ENCODE measurements around the gene ULK1. TPM values are rescaled to one million over a fixed set of nuclear protein-coding genes. Genes with fewer than 3 reads are reported as not detected.
"Not testable (repeated sequence)": the region's sequence is repeated elsewhere in the genome, so short reads cannot be mapped to it uniquely, and the experiment has no call there.

The ULK1 gene
- total RNA-seq, 1 experiment from 2014 or later, result 34.2 TPM

GRCh38 chr12:131885076-131885475 is 9.3 kb upstream of the ULK1 start:
- POLR2A ChIA-PET, result not testable (repeated sequence)

GRCh38 chr12:131885543-131886057 is 8.8 kb upstream of the ULK1 start:
- H3K4me2 ChIP-seq (ENCODE audit: low read length), result no peak overlapping the region
- ATAC-seq (no peak), DNase-seq (ENCODE audit: low read depth, low spot score) (no peak)
- H3K27ac ChIP-seq (ENCODE audit: low read depth, low read length), result no peak overlapping the region
- peak; percentile 44; the same call in 1 of the 2 replicates for TF ChIP-seq CBX3 (IDR thresholded peaks at IDR 0.05; ENCODE audit: low read depth)
- no peak for TF ChIP-seq ZFX (IDR thresholded peaks at IDR 0.05)
- no peaks in the 10 kb centered on the region for H4K20me1 ChIP-seq (ENCODE audit: insufficient read depth)
- H3K9me2 ChIP-seq (ENCODE audit: insufficient read depth), result no peaks in the 10 kb centered on the region
- H2AFZ ChIP-seq (ENCODE audit: low read depth, low read length, poor library complexity, severe bottlenecking), result no peak overlapping the region
- POLR2A ChIA-PET, result no interaction called here
- no peak overlapping the region for H3K4me3 ChIP-seq (replicated peaks in 1 of 2; ENCODE audit: low read depth in 1 of 2, low read length in 2 of 2)
- peaks cover 3 to 9% of the 10 kb centered on the region in 2 experiments; a peak in 3 of 4 replicates for H3K4me1 ChIP-seq (ENCODE audit: control insufficient read depth in 1 of 2, insufficient read depth in 2 of 2, low read length in 2 of 2)
- no peak overlapping the region for H3K9ac ChIP-seq (ENCODE audit: low read length)
- H3K9me3 ChIP-seq (ENCODE audit: control insufficient read depth in 1 of 2, insufficient read depth in 1 of 2, low read depth in 1 of 2, low read length in 2 of 2), result no peaks in the 10 kb centered on the region
- RAD21 ChIA-PET (ENCODE audit: low non-redundant PET in 1 of 2, low total read pairs in 2 of 2, uncharacterized antibody in 2 of 2, unreplicated experiment in 2 of 2), result no interaction called here
- no peaks in the 10 kb centered on the region for H3K27me3 ChIP-seq (ENCODE audit: insufficient read depth, low read length)
- H3K79me2 ChIP-seq (ENCODE audit: insufficient read depth, low read length), result no peaks in the 10 kb centered on the region
- intact Hi-C loops (cut with micrococcal nuclease), result no loop called here
- no peaks in the 10 kb centered on the region for H3K36me3 ChIP-seq (ENCODE audit: control insufficient read depth in 1 of 2, insufficient read depth in 2 of 2, low read length in 2 of 2)
- CTCF ChIA-PET, result no interaction called here
- BruUV-seq (replicated peaks), result no TSS peak

More at GRCh38 chr12:131885076-131885475, 9.3 kb upstream of the ULK1 start:
- ATAC-seq; intact Hi-C loops (cut with micrococcal nuclease); H3K4me3 ChIP-seq (replicated peaks in 1 of 2; ENCODE audit: low read depth in 1 of 2, low read length in 2 of 2); H3K9me3 ChIP-seq (ENCODE audit: control insufficient read depth in 1 of 2, insufficient read depth in 1 of 2, low read depth in 1 of 2, low read length in 2 of 2); H3K9ac ChIP-seq (ENCODE audit: low read length); H3K27ac ChIP-seq (ENCODE audit: low read depth, low read length); H4K20me1 ChIP-seq (ENCODE audit: insufficient read depth); H3K4me2 ChIP-seq (ENCODE audit: low read length); H3K27me3 ChIP-seq (ENCODE audit: insufficient read depth, low read length); CTCF ChIA-PET; H3K9me2 ChIP-seq (ENCODE audit: insufficient read depth); RAD21 ChIA-PET (ENCODE audit: low non-redundant PET in 1 of 2, low total read pairs in 2 of 2, uncharacterized antibody in 2 of 2, unreplicated experiment in 2 of 2); H3K36me3 ChIP-seq (ENCODE audit: control insufficient read depth in 1 of 2, insufficient read depth in 2 of 2, low read length in 2 of 2); H3K4me1 ChIP-seq (ENCODE audit: control insufficient read depth in 1 of 2, insufficient read depth in 2 of 2, low read length in 2 of 2); H2AFZ ChIP-seq (ENCODE audit: low read depth, low read length, poor library complexity, severe bottlenecking); BruUV-seq (replicated peaks); DNase-seq (ENCODE audit: low read depth, low spot score); H3K79me2 ChIP-seq (ENCODE audit: insufficient read depth, low read length): not testable (repeated sequence)

GRCh38 chr12:131891722-131892121 is 2.7 kb upstream of the ULK1 start:
- RAD21 ChIA-PET (ENCODE audit: low non-redundant PET in 1 of 2, low total read pairs in 2 of 2, uncharacterized antibody in 2 of 2, unreplicated experiment in 2 of 2); H3K4me2 ChIP-seq (ENCODE audit: low read length); H4K20me1 ChIP-seq (ENCODE audit: insufficient read depth); H3K27ac ChIP-seq (ENCODE audit: low read depth, low read length); H3K79me2 ChIP-seq (ENCODE audit: insufficient read depth, low read length); H3K27me3 ChIP-seq (ENCODE audit: insufficient read depth, low read length); H3K4me3 ChIP-seq (replicated peaks in 1 of 2; ENCODE audit: low read depth in 1 of 2, low read length in 2 of 2); POLR2A ChIA-PET; H3K36me3 ChIP-seq (ENCODE audit: control insufficient read depth in 1 of 2, insufficient read depth in 2 of 2, low read length in 2 of 2); H3K9me3 ChIP-seq (ENCODE audit: control insufficient read depth in 1 of 2, insufficient read depth in 1 of 2, low read depth in 1 of 2, low read length in 2 of 2); BruUV-seq (replicated peaks); H2AFZ ChIP-seq (ENCODE audit: low read depth, low read length, poor library complexity, severe bottlenecking); ATAC-seq; intact Hi-C loops (cut with micrococcal nuclease); CTCF ChIA-PET; H3K9me2 ChIP-seq (ENCODE audit: insufficient read depth); H3K9ac ChIP-seq (ENCODE audit: low read length); DNase-seq (ENCODE audit: low read depth, low spot score): not testable (repeated sequence)
- peaks cover 12 to 19% of the 10 kb centered on the region in 2 experiments for H3K4me1 ChIP-seq (ENCODE audit: control insufficient read depth in 1 of 2, insufficient read depth in 2 of 2, low read length in 2 of 2)

Data from HCT116 (cell line).